ENCODE results near the gene KISS1R. TPM values are rescaled to one million over a fixed set of nuclear protein-coding genes. Genes with fewer than 3 reads are reported as not detected.

Gene KISS1R
- total and polyA plus RNA-seq, 8 donors: 0.11 to 0.23 (median 0.15) TPM; not detected in 5

GRCh38 chr19:962683-963400, 45.7 kb downstream of the KISS1R start:
- TF ChIP-seq CTCF (IDR thresholded peaks at IDR 0.05): no peak
- H3K9me3 ChIP-seq: no peaks in the 10 kb centered on the region
- H3K4me3 ChIP-seq: no peak overlapping the region
- DNase-seq: peak in 1 of 4 donors; percentile 41
- no peak overlapping the region for H3K27ac ChIP-seq
- H3K4me1 ChIP-seq: no peaks in the 10 kb centered on the region
- no peak for ATAC-seq
- no peaks in the 10 kb centered on the region for H3K27me3 ChIP-seq
- peaks cover 0 to 74% of the 10 kb centered on the region in 2 donors for H3K36me3 ChIP-seq
- intact Hi-C loops (cut with DNase I): no loop called here

GRCh38 chr19:963486-963951, 46.4 kb downstream of the KISS1R start:
- H3K36me3 ChIP-seq: peaks cover 0 to 79% of the 10 kb centered on the region in 2 donors
- intact Hi-C loops (cut with DNase I): no loop called here
- ATAC-seq: no peak
- no peaks in the 10 kb centered on the region for H3K9me3 ChIP-seq
- no peak for TF ChIP-seq CTCF (IDR thresholded peaks at IDR 0.05)
- no peak overlapping the region for H3K27ac ChIP-seq
- peak in 1 of 4 donors; percentile 72 for DNase-seq
- no peak overlapping the region for H3K4me3 ChIP-seq
- H3K27me3 ChIP-seq: no peaks in the 10 kb centered on the region
- H3K4me1 ChIP-seq: no peaks in the 10 kb centered on the region

- intact Hi-C loops (cut with DNase I): no loop called here
- ATAC-seq: no peak
- Histone ChIP-seq H3K36me3 (peaks cover 0 to 79% of the 10 kb centered on the region in 2 donors), H3K4me3 (no peak overlapping the region), H3K27me3 (no peaks in the 10 kb centered on the region), H3K9me3 (no peaks in the 10 kb centered on the region), H3K27ac (no peak overlapping the region), H3K4me1 (no peaks in the 10 kb centered on the region)
- peak in 1 of 4 donors; percentile 46 for DNase-seq
- no peak for TF ChIP-seq CTCF (IDR thresholded peaks at IDR 0.05)
Measured at GRCh38 chr19:964116-964520, 47.0 kb downstream of the KISS1R start.

- H3K9me3 ChIP-seq: peaks cover 0 to under 1% of the 10 kb centered on the region in 2 donors
- no peak overlapping the region for H3K27ac ChIP-seq
- no peaks in the 10 kb centered on the region for H3K4me1 ChIP-seq
- ATAC-seq (no peak), DNase-seq (peak in 1 of 4 donors; percentile 51)
- intact Hi-C loops (cut with DNase I): no loop called here
- peaks cover 0 to 79% of the 10 kb centered on the region in 2 donors for H3K36me3 ChIP-seq
- no peak for TF ChIP-seq CTCF (IDR thresholded peaks at IDR 0.05)
- H3K4me3 ChIP-seq: no peak overlapping the region
- no peaks in the 10 kb centered on the region for H3K27me3 ChIP-seq
Measured at GRCh38 chr19:964761-965694, 47.9 kb downstream of the KISS1R start.

Data from left lung (tissue), 10 donors.